Astrocyte (in vitro differentiated cells and primary cell): ENCODE measurements around the gene IL5RA. TPM values are rescaled to one million over a fixed set of nuclear protein-coding genes. Genes with fewer than 3 reads are reported as not detected.

ENCODE experiments used
- DNase-seq: peaks from one replicate; pipeline ENCODE4 v3.0.0-alpha.2; 2010; ENCODE audit warnings: low read depth
- FAIRE-seq: peaks from 2 replicates; lab custom pipeline; 2011; peaks lifted over from hg19 to GRCh38; lab: Jason Lieb, UNC
- H2AFZ ChIP-seq: 2 replicates; pipeline ENCODE4 v1.6.0; 2012; ENCODE audit warnings: low read depth, low read length, inconsistent platforms
- H3K27ac ChIP-seq: 2 replicates; pipeline ENCODE4 v1.5.1; 2011; ENCODE audit warnings: low read depth, low read length, inconsistent platforms
- H3K27me3 ChIP-seq: 2 replicates; pipeline ENCODE4 v1.6.0; 2011; ENCODE audit warnings: low read length, inconsistent platforms; ENCODE audit not compliant: insufficient read depth
- H3K36me3 ChIP-seq: 2 replicates; pipeline ENCODE4 v1.5.1; 2011; ENCODE audit warnings: low read length, inconsistent platforms; ENCODE audit not compliant: insufficient read depth
- H3K4me1 ChIP-seq: 2 replicates; pipeline ENCODE4 v1.5.1; 2011; ENCODE audit warnings: low read length, inconsistent platforms; ENCODE audit not compliant: insufficient read depth
- H3K4me2 ChIP-seq: 2 replicates; pipeline ENCODE4 v1.6.0; 2012; ENCODE audit warnings: low read length, inconsistent platforms
- H3K4me3 ChIP-seq: 2 replicates; pipeline ENCODE4 v1.5.1; 2011; ENCODE audit warnings: low read depth, mild to moderate bottlenecking, low read length, inconsistent platforms; ENCODE audit not compliant: insufficient read depth
- H3K79me2 ChIP-seq: 2 replicates; pipeline ENCODE4 v1.6.0; 2012; ENCODE audit warnings: mild to moderate bottlenecking, low read length, inconsistent platforms; ENCODE audit not compliant: insufficient read depth
- H3K9ac ChIP-seq: 2 replicates; pipeline ENCODE4 v1.6.0; 2012; ENCODE audit warnings: mild to moderate bottlenecking, low read length, inconsistent platforms
- H3K9me3 ChIP-seq: 2 replicates; pipeline ENCODE4 v1.5.1; 2012; ENCODE audit warnings: low read depth, mild to moderate bottlenecking, low read length, inconsistent platforms; ENCODE audit not compliant: insufficient read depth
- H4K20me1 ChIP-seq: 2 replicates; pipeline ENCODE4 v1.6.0; 2012; ENCODE audit warnings: low read length, inconsistent platforms; ENCODE audit not compliant: insufficient read depth
- H3K27ac Mint-ChIP-seq: one replicate; pipeline ENCODE4 v1.8.0; 2021; ENCODE audit warnings: mild to moderate bottlenecking, mixed read lengths; ENCODE audit not compliant: unreplicated experiment
- H3K27me3 Mint-ChIP-seq: one replicate; pipeline ENCODE4 v1.8.0; 2021; ENCODE audit warnings: low read depth, mixed read lengths; ENCODE audit not compliant: unreplicated experiment
- H3K36me3 Mint-ChIP-seq: one replicate; pipeline ENCODE4 v1.8.0; 2021; ENCODE audit warnings: low read depth, mixed read lengths; ENCODE audit not compliant: unreplicated experiment
- H3K4me1 Mint-ChIP-seq: one replicate; pipeline ENCODE4 v1.8.0; 2021; ENCODE audit warnings: low read depth, mixed read lengths; ENCODE audit not compliant: unreplicated experiment
- H3K4me3 Mint-ChIP-seq: one replicate; pipeline ENCODE4 v1.8.0; 2021; ENCODE audit warnings: mild to moderate bottlenecking, moderate library complexity, mixed read lengths; ENCODE audit not compliant: unreplicated experiment
- H3K9me3 Mint-ChIP-seq: one replicate; pipeline ENCODE4 v1.8.0; 2021; ENCODE audit warnings: mild to moderate bottlenecking, mixed read lengths; ENCODE audit not compliant: unreplicated experiment
- CTCF ChIP-seq: IDR thresholded peaks from 2 replicates; pipeline ENCODE4 v1.5.1; 2011; ENCODE audit warnings: low read depth, mild to moderate bottlenecking, inconsistent platforms, low read length, moderate library complexity; ENCODE audit not compliant: insufficient read depth
- EZH2 ChIP-seq: IDR thresholded peaks from 2 replicates; pipeline ENCODE4 v1.6.1; 2012; ENCODE audit warnings: mild to moderate bottlenecking, low read length, inconsistent platforms; ENCODE audit not compliant: insufficient read depth
- total RNA-seq: library from RNA; stranded (reverse); gene quantifications from 2 replicates; pipeline ENCODE4 v1.2.1, GENCODE V29; 2021

The IL5RA gene
- total RNA-seq, 1 donor from 2014 or later = not detected

- Histone ChIP-seq H3K36me3 (no peaks in the 10 kb centered on the region), H4K20me1 (no peaks in the 10 kb centered on the region), H3K4me2 (no peak overlapping the region), H2AFZ (no peak overlapping the region), H3K4me1 (no peaks in the 10 kb centered on the region), H3K27me3 (no peaks in the 10 kb centered on the region), H3K4me3 (no peak overlapping the region), H3K27ac (no peak overlapping the region), H3K9me3 (no peaks in the 10 kb centered on the region), H3K79me2 (no peaks in the 10 kb centered on the region), H3K9ac (no peak overlapping the region)
- peaks cover 6% of the 10 kb centered on the region for H3K9me3 Mint-ChIP-seq
- no peak overlapping the region for H3K27ac Mint-ChIP-seq
- DNase-seq (no peak), FAIRE-seq (no peak)
- TF ChIP-seq EZH2 (no peak), CTCF (no peak)
- H3K27me3 Mint-ChIP-seq = no peaks in the 10 kb centered on the region
- no peaks in the 10 kb centered on the region for H3K36me3 Mint-ChIP-seq
- no peaks in the 10 kb centered on the region for H3K4me1 Mint-ChIP-seq
- no peak overlapping the region for H3K4me3 Mint-ChIP-seq
Measured at GRCh38 chr3:3066378-3066777, 43.8 kb downstream of the IL5RA start.

GRCh38 chr3:3065876-3066275 is 44.3 kb downstream of the IL5RA start:
- H2AFZ ChIP-seq = peak overlapping the region; percentile 9

More at GRCh38 chr3:3065876-3066275, 44.3 kb downstream of the IL5RA start:
- DNase-seq (peak; percentile 59), FAIRE-seq (no peak)
- Mint-ChIP-seq H3K27ac (no peak overlapping the region), H3K4me3 (no peak overlapping the region), H3K9me3 (peaks cover 6% of the 10 kb centered on the region), H3K27me3 (no peaks in the 10 kb centered on the region), H3K4me1 (no peaks in the 10 kb centered on the region), H3K36me3 (no peaks in the 10 kb centered on the region)
- no peaks in the 10 kb centered on the region for H3K9me3 ChIP-seq
- no peak overlapping the region for H3K27ac ChIP-seq
- H3K9ac ChIP-seq = no peak overlapping the region
- no peaks in the 10 kb centered on the region for H3K4me1 ChIP-seq
- TF ChIP-seq EZH2 (no peak), CTCF (no peak)
- no peak overlapping the region for H3K4me2 ChIP-seq
- no peaks in the 10 kb centered on the region for H3K36me3 ChIP-seq
- no peak overlapping the region for H3K4me3 ChIP-seq
- no peaks in the 10 kb centered on the region for H3K79me2 ChIP-seq
- no peaks in the 10 kb centered on the region for H3K27me3 ChIP-seq
- no peaks in the 10 kb centered on the region for H4K20me1 ChIP-seq
